Stomach (tissue), 4 donors: ENCODE data around the gene DUSP14.

Experiments used
- CTCF ChIP-seq, 7 experiments: fragments of 450-650 bp in 4 of 7; fragments of 200-600 bp in 3 of 7; sonication (generic) in 3 of 7; IDR thresholded peaks; one replicate each; pipeline ENCODE4 v1.5.1; 2016 to 2019; ENCODE audit warnings: antibody characterized with exemption in 7 of 7, control low read depth in 2 of 7, mild to moderate bottlenecking in 1 of 7
- EP300 ChIP-seq: sonication (generic); formaldehyde crosslinking; IDR thresholded peaks from one replicate; pipeline ENCODE4 v1.6.1; 2017; ENCODE audit warnings: antibody characterized with exemption
- POLR2A ChIP-seq, 4 donors: fragments of 450-650 bp; IDR thresholded peaks; one replicate each; pipeline ENCODE4 v1.6.1; 2016; ENCODE audit warnings: antibody characterized with exemption in 4 of 4, control low read depth in 2 of 4, mild to moderate bottlenecking in 1 of 4, moderate library complexity in 1 of 4
- POLR2AphosphoS5 ChIP-seq, 3 donors: sonication (generic); formaldehyde crosslinking; IDR thresholded peaks; one replicate each; pipeline ENCODE4 v1.6.1; 2016; ENCODE audit warnings: antibody characterized with exemption in 3 of 3

- TF ChIP-seq CTCF (IDR thresholded peaks at IDR 0.05) (no peak), POLR2A (IDR thresholded peaks at IDR 0.05) (no peak), POLR2AphosphoS5 (IDR thresholded peaks at IDR 0.05) (no peak), EP300 (no peak)
Observed at GRCh38 chr17:37530420-37530819, 40.7 kb downstream of the DUSP14 start.
